HG03354 (cell line): ENCODE measurements around the gene SEC23B.
"Not testable (repeated sequence)": the region's sequence is repeated elsewhere in the genome, so short reads cannot be mapped to it uniquely, and the experiment has no call there.

Experiments used
- ATAC-seq: cut with Tn5 transposase; IDR thresholded peaks from one replicate; pipeline ENCODE4 v1.9.1; 2021; ENCODE audit warnings: mild to moderate bottlenecking; ENCODE audit not compliant: unreplicated experiment, poor library complexity, severe bottlenecking

Gene SEC23B

DNA sequence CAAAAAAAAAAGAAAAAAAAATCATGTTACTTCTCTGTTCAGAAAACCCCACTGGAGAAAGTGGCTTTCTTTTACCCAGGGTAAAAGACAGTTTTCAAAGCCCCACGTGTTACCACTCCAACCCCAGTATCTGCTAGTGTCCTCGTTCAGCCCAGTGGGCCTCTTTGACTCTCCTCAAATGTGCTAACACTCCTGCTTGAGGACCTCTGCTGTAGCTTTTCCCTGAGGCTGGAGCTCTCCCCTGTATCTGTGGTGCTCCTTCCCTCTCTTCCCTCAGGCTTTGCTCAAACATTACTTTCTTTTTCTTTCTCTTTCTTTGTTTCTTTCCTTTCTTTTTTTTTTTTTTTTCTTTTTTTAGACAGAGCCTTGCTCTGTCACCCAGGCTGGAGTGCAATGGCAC is 15.3 kb downstream of the SEC23B start:
- ATAC-seq, result no peak

DNA sequence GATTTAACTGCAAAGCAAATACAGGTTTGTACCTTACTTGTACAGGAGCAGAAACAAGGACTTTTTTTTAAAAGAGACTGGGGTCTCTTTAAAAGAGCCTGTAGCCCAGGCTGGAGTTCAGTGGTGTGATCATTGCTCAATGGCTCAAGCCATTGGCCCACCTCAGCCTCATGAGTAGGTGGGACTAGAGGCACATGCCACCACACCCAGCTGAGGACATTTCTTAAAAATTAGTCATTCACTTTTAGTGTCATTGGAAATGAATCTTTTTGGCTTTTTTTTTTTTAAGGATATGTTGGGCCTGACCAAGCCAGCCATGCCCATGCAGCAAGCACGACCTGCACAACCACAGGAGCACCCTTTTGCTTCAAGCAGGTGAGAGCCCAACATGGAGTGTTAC is 16.9 kb downstream of the SEC23B start:
- no peak for ATAC-seq

DNA sequence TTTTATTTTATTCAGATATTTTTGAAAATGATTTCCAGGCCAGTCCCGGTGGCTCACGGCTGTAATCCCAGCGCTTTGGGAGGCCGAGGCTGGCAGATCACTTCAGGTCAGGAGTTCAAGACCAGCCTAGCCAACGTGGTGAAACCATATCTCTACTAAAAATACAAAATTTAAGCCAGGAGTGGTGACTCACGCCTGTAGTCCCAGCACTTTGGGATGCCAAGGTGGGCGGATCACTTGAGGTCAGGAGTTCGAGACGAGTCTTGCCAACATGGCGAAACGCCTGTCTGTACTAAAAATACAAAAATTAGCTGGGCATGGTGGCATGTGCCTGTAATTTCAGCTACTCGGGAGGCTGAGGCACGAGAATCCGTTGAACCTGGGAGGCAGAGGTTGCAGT is 19.0 kb downstream of the SEC23B start:
- not testable (repeated sequence) for ATAC-seq

DNA sequence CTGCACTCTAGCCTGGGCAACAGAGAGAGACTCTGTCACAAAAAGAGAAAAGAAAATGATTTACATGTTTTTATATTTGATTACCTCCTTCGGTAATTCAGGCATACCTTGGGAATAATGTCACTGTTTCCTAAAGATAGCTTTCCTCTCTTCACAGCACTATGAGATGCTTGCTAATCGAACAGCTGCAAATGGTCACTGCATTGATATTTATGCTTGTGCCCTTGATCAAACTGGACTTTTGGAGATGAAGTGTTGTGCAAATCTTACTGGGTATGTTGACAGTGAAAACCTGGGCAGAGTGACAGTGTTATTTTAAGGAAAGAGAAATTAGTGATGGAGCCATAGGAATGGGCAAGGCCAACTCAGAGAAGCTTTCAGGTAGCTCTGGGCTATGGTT is 19.6 kb downstream of the SEC23B start:
- ATAC-seq, result no peak

DNA sequence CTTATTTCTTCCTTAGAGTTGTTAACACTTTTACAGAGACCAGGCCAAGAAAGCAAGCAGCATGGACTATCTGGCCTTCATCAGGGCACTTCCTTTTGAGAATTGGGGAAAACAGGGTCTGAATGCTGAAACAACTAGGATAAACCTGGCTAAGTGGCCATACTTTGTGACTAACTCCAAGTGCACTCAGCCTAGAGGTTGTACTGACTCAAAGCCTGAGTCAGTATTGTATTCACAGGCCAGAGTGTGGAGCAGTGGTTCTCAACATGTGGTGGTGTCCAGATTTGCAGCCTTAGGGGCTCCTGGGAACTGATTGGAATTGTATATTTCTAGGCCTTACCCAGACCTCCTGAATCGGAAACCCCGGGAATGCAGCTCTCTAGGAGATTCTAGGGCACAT is 20.1 kb downstream of the SEC23B start:
- ATAC-seq, result no peak

DNA sequence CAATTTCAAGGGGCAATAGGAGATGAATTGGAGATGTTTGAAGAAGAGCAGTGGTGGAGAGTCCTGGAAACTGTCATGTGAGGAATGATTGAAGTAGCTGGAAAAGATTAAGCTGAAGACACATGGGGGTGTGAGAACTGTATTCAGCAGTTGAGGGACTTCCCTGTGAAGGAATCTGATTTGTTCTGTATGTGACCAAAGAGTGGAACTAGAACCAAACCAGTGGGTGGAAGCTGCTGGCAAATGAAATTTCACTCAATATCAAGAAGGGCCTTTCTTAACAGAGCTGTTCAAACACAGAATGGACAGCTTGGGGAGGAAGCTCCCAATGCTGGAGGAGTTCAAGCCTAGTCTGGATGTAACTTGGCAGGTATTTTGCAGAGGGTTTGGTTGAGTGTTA is 21.3 kb downstream of the SEC23B start:
- ATAC-seq, result no peak

DNA sequence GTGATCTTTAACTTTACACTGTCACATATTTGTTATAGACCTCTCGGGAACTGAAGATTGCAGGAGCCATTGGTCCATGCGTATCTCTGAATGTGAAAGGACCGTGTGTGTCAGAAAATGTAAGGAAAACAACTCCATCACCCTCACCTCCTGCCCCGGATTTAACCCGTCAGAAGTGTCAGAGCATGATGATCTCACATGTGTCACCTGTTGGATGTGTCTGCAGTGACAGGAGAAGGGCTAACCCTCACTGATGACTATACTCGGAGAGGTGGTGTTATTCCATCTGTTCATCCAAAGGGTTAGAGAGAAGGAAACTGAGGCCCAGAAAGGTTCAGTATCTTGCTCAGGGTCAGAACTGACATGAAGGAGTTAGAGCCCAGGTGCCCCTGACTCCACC is 24.9 kb downstream of the SEC23B start:
- ATAC-seq, result no peak

DNA sequence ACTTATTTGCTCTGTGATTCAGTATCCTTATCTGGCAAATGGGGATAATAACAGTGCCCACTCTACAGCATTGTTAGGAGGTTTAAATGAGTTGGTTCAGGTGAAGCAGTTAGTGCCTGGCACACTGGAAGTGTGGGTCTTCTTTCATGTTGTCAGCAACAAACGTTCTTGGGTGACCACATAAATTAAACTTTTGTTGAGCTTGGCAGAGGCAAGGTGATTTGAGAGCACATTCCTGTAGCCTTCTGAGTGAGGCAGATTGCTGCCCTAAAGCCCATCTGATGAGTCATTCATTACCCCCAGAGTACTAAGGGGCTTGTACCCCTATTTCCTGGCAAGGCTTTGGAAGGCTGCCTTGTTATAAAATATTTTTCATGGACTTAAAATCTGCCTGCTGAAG is 25.8 kb downstream of the SEC23B start:
- no peak for ATAC-seq

DNA sequence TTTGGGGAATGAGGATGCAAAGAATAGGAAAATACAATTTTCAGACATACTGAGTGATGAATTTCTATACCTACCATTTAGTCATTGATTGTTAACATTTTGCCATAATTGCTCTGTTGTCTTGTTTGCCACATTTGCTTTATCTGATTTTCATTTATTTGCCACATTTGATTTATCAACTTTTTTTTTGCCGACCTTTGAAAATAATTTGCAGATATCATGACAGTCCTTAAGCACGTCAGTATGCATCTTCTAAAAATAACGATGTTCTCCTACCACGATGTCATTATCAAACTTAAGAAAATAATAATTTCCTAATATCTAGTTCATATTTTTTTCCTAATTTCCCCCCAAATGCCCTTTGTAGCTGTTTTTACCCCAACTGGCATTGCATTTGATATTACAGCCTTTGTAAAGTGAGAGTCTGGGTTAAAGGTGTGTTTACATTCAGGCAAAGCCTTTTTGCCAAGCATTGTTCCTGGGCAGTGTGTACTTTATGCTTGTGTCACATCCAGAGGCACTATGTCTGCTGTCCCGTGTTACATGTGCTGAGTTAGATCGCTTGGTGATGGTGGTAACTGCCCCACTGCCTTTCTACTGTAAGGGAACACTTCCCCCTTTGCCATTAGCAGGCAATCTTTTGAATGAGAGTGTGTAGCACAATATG is 26.4 kb downstream of the SEC23B start:
- ATAC-seq, result no peak

DNA sequence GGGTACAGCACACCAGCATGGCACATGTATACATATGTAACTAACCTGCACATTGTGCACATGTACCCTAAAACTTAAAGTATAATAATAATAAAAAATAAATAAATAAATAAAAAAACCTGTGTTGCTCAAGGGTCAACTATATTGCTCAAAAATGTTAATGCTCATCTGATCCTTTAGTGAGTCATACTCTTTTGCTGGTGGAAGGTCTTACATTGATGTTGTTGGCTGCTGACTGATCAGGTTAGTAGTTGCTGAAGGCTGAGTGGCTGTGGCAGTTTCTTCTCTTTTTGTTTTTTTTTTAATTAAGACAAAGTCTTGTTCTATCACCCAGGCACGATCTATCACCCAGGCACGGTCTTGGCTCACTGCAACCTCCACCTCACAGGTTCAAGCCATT is 29.9 kb downstream of the SEC23B start:
- no peak for ATAC-seq

DNA sequence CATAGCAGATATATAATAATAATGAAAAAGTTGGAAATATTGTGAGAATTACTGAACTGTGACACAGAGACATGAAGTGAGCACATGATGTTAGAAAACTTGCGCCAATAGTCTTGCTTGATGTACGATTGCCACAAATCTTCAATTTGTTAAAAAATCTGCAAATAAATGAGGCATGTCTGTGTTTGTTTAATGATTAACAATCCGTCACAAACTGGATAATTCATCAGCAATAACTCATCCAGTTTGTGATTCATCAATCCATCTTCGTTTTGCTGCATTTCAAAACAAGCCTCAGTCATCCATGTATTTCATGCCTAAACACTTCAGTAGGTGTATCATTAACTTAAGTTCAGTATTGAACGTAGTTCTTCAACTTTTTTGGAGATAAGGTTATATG is 34.0 kb downstream of the SEC23B start:
- no peak for ATAC-seq

DNA sequence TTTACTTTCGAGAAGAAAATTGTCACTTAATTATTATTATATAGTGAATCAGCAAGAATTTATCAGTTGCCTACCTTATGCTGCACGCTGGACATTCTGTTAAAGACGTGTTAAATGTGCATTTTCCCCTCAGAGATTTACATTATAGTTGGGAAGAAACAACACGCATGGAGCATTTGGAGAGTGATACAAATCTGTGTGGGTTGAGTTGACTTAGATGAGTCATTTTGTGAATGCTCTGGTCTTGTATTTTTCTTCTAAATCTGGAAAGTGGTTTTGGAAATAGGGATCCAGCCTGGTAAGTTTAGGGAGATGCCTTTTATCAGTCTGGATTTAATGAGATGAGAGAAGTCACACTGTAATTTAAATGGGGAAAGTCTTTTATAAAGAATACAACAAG is 35.5 kb downstream of the SEC23B start:
- no peak for ATAC-seq

DNA sequence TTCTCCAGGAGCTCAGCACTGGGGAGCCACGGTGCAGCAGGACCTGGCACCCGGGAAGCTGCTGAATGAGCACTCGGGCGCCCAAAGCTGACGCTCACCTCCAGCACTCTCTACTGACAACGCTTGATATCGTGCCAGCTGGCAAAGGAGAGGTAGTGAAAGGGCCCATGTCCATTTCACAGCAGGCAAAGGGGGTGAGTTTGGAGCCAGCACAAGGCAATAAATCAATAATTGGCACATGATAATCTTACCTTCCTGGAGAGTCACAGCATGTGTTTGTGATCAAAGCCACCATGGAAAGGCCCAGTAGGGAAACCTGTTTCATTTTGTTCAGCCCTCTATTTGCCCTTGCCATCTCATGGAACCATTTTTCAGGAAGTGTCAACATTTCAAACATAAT is 36.2 kb downstream of the SEC23B start:
- no peak for ATAC-seq

DNA sequence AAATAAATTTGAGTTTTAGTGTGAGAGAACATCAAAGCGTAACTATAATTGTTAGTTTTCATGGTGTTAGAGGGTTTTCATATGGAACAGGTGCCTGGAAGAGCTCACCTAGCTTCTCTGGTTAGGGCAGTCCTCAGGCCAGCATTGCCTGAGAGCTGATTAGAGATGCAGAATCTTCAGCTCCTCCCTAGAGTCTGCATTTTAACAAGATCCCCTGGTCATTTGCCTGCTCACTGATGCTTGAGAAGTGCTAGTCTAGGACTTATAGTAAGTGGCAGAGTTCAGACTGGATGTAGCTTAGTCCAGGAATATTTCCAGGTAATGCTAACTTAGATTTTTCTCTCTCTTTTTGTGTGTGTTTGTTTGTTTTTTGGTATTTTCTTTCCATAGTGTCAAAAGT is 37.8 kb downstream of the SEC23B start:
- no peak for ATAC-seq

DNA sequence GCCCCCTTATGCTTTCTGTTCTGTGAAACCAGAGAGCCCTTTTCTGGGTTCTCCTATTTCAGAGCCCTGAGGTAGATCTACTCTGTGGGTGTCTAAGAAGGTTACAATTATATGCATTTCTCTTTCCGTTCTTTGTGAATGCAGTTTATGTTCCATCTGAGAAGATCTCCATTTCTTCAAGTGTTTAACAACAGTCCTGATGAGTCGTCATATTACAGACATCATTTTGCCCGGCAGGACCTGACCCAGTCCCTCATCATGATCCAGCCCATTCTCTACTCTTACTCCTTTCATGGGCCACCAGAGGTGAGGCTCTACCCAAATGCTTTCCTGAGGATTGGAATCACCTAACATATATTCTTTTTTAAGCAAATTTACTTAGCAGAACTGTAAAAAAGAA is 40.7 kb downstream of the SEC23B start:
- ATAC-seq, result no peak

DNA sequence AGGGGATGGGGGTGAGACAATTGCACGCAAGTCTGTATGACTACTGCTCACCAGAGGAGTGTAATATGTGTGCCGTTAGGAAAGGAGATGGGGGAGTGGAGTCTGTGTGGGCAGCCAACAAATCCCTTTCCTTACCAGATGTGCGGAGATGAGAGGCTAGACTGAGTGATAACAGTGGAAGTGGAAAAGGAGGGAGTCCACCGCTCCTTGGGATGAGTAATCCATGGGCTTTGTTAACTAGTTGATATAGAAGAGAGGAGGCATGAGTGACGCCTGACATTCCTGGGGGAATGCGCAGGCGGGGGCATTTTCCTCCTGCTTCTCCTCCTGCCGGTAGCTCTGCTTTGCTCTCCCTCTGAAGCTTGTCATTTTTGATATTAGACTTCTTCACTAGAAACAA is 46.0 kb downstream of the SEC23B start:
- ATAC-seq, result no peak

DNA sequence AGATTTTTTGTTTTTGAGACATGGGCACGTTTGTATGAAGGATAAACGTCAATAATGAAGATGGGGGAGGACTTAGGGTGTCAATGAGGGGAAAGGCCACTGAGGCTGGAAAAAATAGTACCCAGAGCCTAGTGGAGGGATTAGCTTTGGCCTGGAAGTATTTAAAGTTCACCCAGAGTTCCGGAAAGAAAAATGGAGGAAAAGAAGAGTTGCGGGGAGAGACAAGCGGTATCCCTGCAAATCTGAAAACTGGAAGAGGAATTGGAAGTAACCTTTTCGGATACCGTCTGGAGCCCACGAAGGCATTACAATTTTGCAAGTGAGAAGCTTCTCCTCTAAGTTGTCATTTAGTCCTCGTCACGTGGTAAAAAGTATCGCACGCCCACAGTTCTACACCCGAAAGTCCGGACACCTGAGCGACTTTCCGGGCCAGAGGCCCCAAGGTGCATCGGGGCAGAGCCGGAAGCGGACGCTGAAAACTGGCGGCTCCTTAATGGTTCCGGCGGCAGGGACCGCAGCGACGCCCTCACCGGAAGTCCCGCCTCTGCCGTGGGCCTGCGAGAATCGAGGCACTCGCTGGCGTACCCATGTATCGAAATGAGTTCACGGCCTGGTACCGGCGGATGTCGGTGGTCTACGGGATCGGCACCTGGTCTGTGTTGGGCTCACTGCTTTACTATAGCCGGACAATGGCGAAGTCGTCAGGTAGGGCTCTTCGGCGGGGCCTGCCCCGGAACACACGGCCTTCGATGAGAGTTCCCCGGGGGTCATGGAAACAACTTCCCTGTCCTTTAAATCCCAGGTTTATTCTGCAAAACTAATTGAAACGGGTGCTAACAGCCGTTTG is 59.4 kb downstream of the SEC23B start, which contains the start of gene SMIM26:
Gene SMIM26 (plus strand): TSS at position 541 of the 847 bp plus-strand sequence. CDS start 47 bp downstream, at position 588.
- ATAC-seq, result peak; percentile 100

DNA sequence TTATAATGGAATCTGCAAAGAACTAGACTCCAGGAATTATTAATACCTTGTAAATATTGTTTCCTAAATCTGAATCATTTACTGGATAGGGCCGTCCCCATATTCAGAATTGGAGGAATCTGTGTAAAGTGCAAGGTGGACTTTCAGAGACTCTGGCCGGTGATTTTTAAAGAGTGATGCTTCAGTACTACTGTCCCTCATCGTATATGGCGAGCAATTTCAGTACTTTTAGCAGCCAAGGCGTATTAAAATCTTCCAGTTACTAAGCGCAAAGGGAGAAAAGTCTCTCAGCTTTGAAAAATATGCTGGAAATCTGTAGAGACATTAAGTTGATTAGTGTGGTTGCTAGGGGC is 60.0 kb downstream of the SEC23B start:
- ATAC-seq, result peak; percentile 26

DNA sequence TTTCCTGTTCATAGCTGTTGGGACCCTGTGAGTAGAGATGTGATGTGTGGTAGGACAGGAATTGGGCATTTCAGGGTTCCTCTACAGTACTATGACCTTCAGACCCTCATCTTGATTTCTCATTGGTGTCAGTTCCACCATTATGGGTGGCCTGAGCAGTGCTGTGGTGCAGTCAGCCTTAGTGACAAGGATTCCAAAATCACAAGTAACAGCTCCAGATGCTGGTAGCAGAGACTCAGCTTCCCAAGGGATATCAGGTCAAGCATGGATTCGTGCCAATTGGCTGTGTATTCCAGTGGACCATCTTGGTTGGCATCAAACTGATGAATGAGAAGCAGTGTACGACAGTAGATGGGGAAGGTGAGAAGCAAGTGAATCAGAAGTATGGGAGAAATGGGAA is 63.3 kb downstream of the SEC23B start:
- no peak for ATAC-seq

DNA sequence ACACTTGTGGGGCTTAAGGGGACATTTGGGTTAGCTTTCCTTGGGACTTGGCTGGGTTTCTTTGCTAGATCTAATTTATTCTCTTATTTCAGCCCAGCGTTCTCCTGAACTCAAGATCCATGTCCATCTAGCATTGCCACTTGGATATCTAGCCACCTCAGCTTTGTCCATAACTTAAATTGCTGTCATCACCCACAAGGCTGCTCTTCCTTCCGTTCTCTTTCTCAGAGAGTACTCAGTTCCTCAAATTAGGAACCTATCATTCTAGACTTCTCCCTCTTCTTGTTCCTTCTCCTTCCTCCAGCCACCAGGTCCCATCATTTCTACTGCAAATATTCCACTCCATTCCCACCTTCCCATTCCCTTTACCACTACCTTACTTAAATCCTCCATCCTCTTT is 63.8 kb downstream of the SEC23B start:
- ATAC-seq, result no peak

DNA sequence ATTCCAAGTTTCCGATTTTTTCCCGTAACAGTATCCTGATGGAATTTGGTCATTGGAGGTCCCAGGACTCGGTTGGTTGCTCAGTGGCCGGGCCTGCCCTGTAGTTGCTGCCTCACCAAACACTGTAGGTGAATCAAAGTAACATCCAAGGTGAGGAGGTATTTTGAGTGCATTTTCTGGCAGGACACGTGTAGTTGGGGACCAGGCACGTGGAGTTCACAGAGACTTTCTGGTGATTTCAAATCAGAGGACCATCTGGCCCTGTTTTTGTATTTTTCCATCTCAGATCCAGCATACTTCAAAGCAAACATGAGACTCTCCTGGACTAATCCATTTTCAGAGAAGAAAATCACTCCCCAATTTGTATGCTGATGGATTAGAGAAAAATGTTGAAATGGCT is 70.2 kb downstream of the SEC23B start:
- no peak for ATAC-seq
